Caco-2 (cell line): ENCODE results near the gene NRN1L. TPM values are rescaled to one million over a fixed set of nuclear protein-coding genes. Genes with fewer than 3 reads are reported as not detected.

Experiments
- BruUV-seq: library from RNA; stranded (reverse); fragments of 400-500 nt; replicated peaks from 2 replicates; lab custom pipeline; 2021; lab: Mats Ljungman, UMichigan
- CTCF ChIA-PET: fragments of 300-600 bp; sonication (Branson Sonifier 250); formaldehyde crosslinking; loops from one replicate; lab custom pipeline; 2022; ENCODE audit warnings: antibody characterized with exemption; lab: Charles Lee
- POLR2A ChIA-PET: fragments of 300-600 bp; sonication (Branson Sonifier 250); formaldehyde crosslinking; loops from one replicate; lab custom pipeline; 2022; ENCODE audit warnings: antibody characterized with exemption; lab: Charles Lee
- DNase-seq, 2 experiments: peaks; one replicate each; pipeline versions ENCODE4 v3.0.0 to v3.0.0-alpha.2; 2020 to 2022
- H3K27me3 ChIP-seq: replicated peaks from 2 replicates; pipeline ENCODE4 v1.6.0; 2011; ENCODE audit warnings: low read length; ENCODE audit not compliant: control insufficient read depth, insufficient read depth
- H3K36me3 ChIP-seq: 2 replicates; pipeline ENCODE4 v1.5.1; 2011; ENCODE audit warnings: low read length; ENCODE audit not compliant: control insufficient read depth, insufficient read depth
- H3K4me1 ChIP-seq: fragments of 250-450 bp; sonication (Bioruptor Pico); 2 replicates; pipeline ENCODE4 v1.5.1; 2020; ENCODE audit warnings: mild to moderate bottlenecking
- H3K4me3 ChIP-seq: 2 replicates; pipeline ENCODE4 v1.5.1; 2011; ENCODE audit warnings: low read depth, mild to moderate bottlenecking, control low read depth, low read length
- H3K9me3 ChIP-seq: fragments of 250-450 bp; sonication (Bioruptor Pico); 2 replicates; pipeline ENCODE4 v1.5.1; 2020; ENCODE audit warnings: mild to moderate bottlenecking, moderate library complexity
- H3K27ac Mint-ChIP-seq: one replicate; pipeline ENCODE4 v1.8.0; 2022; ENCODE audit warnings: mixed read lengths; ENCODE audit not compliant: unreplicated experiment
- H3K27me3 Mint-ChIP-seq: one replicate; pipeline ENCODE4 v1.8.0; 2022; ENCODE audit warnings: mixed read lengths; ENCODE audit not compliant: insufficient read depth, unreplicated experiment
- H3K36me3 Mint-ChIP-seq: one replicate; pipeline ENCODE4 v1.8.0; 2022; ENCODE audit warnings: mild to moderate bottlenecking, mixed read lengths; ENCODE audit not compliant: insufficient read depth, unreplicated experiment
- H3K4me1 Mint-ChIP-seq: one replicate; pipeline ENCODE4 v1.8.0; 2022; ENCODE audit warnings: low read depth, mixed read lengths; ENCODE audit not compliant: unreplicated experiment
- H3K4me3 Mint-ChIP-seq: one replicate; pipeline ENCODE4 v1.8.0; 2022; ENCODE audit warnings: mild to moderate bottlenecking, moderate library complexity, mixed read lengths; ENCODE audit not compliant: unreplicated experiment
- H3K9me3 Mint-ChIP-seq: one replicate; pipeline ENCODE4 v1.8.0; 2022; ENCODE audit warnings: mixed read lengths; ENCODE audit not compliant: unreplicated experiment
- intact Hi-C: fragments of 100-400 bp; cut with micrococcal nuclease; formaldehyde crosslinking; loops from one replicate; pipeline ENCODE4 v1.10.0; 2022; ENCODE audit not compliant: unreplicated experiment
- total RNA-seq: library from RNA; stranded (reverse); gene quantifications from 2 replicates; pipeline ENCODE4 v1.2.3, GENCODE V29; 2022
- TF ChIP-seq, protein P1 (sequence below), 2 experiments: fragments of 200-600 bp in 1 of 2; IDR thresholded peaks; 1 replicate in 1 of 2; 2 replicates in 1 of 2; pipeline versions ENCODE4 v1.5.1 to v1.8.0; 2011 to 2022; ENCODE audit warnings: antibody characterized with exemption in 1 of 2, control low read depth in 1 of 2, inconsistent platforms in 1 of 2, low read depth in 1 of 2, low read length in 1 of 2, mild to moderate bottlenecking in 1 of 2, moderate library complexity in 1 of 2; ENCODE audit not compliant: insufficient read depth in 1 of 2, severe bottlenecking in 1 of 2, unreplicated experiment in 1 of 2

NRN1L gene
- total RNA-seq, 1 experiment from 2014 or later = 0.93 TPM

DNA sequence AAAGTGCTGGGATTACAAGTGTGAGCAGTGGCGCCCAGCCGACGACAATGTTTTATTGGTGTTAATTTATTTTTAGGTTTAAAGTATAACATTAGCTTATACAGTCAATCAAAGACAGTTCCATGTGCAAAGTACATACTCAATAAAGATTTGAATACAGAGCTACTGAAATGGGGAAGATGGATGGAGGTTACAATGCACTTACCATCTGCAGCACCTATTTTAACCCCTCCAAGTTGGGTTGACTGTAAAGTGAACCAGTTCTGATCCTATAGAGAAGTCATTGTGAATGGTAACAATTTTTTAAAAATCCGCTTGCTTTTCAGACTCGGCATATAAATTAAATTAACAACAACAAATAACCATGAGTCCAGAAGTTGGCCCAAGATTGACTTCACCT, 7.7 kb downstream of the NRN1L start:
- intact Hi-C loops = loop anchor here (2.0 kb wide), 1 partner anchor 42 kb away; no protein-coding TSS in a partner anchor

GRCh38 chr16:67892899-67893742, 8.4 kb downstream of the NRN1L start, which contains the start of gene PSKH1:
PSKH1 (plus strand) TSS chr16:67893254; CDS start chr16:67908750, 15,496 bp downstream.
- Histone ChIP-seq H3K4me3 (peak within 1 kb of the TSS; percentile 99), H3K4me1 (peaks cover 17% of the 10 kb centered on the region; the same call in 1 of the 2 replicates), H3K36me3 (no peaks in the 10 kb centered on the region), H3K27me3 (no peaks in the 10 kb centered on the region), H3K9me3 (no peaks in the 10 kb centered on the region)
- Mint-ChIP-seq H3K27me3 (no peaks in the 10 kb centered on the region), H3K4me1 (peaks cover 14% of the 10 kb centered on the region), H3K9me3 (no peaks in the 10 kb centered on the region), H3K4me3 (peak within 1 kb of the TSS; percentile 89), H3K27ac (peak within 1 kb of the TSS; percentile 97), H3K36me3 (peaks cover 17% of the 10 kb centered on the region)
- POLR2A ChIA-PET = interaction anchor here (0.6 to 1.4 kb wide), 4 partner anchors 28 to 326 kb away, joined by 4 to 5 read pairs (median 4); partner anchors contain the start of genes RANBP10 and TSNAXIP1
- CTCF ChIA-PET = interaction anchor here (0.7 to 1.3 kb wide), 5 partner anchors 9 to 233 kb away, joined by 3 to 6 read pairs (median 4); partner anchors contain the start of gene ACD
- intact Hi-C loops = loop anchor here (1.0 to 2.0 kb wide), 2 partner anchors 42 to 47 kb away; partner anchors contain the start of gene NUTF2
- peak; percentile 98 for DNase-seq
- BruUV-seq = no TSS peak
- TF ChIP-seq, protein P1, sequence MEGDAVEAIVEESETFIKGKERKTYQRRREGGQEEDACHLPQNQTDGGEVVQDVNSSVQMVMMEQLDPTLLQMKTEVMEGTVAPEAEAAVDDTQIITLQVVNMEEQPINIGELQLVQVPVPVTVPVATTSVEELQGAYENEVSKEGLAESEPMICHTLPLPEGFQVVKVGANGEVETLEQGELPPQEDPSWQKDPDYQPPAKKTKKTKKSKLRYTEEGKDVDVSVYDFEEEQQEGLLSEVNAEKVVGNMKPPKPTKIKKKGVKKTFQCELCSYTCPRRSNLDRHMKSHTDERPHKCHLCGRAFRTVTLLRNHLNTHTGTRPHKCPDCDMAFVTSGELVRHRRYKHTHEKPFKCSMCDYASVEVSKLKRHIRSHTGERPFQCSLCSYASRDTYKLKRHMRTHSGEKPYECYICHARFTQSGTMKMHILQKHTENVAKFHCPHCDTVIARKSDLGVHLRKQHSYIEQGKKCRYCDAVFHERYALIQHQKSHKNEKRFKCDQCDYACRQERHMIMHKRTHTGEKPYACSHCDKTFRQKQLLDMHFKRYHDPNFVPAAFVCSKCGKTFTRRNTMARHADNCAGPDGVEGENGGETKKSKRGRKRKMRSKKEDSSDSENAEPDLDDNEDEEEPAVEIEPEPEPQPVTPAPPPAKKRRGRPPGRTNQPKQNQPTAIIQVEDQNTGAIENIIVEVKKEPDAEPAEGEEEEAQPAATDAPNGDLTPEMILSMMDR (IDR thresholded peaks at IDR 0.05; ENCODE audit: insufficient read depth in 1 of 2, low read depth in 1 of 2, low read length in 1 of 2, severe bottlenecking in 1 of 2, unreplicated experiment in 1 of 2) = no peak

More for the DNA sequence above, 7.7 kb downstream of the NRN1L start:
- Histone ChIP-seq H3K4me1 (peaks cover 17% of the 10 kb centered on the region; the same call in 1 of the 2 replicates), H3K4me3 (peak overlapping the region; percentile 40), H3K27me3 (no peaks in the 10 kb centered on the region), H3K36me3 (no peaks in the 10 kb centered on the region), H3K9me3 (no peaks in the 10 kb centered on the region)
- ChIA-PET POLR2A (interaction anchor here (1.0 kb wide), 1 partner anchor 86 kb away, joined by 4 read pairs; the partner anchor contains the start of genes RANBP10 and TSNAXIP1), CTCF (interaction anchor here (1.1 kb wide), 1 partner anchor 9 kb away, joined by 6 read pairs; no protein-coding TSS in a partner anchor)
- Mint-ChIP-seq H3K27me3 (no peaks in the 10 kb centered on the region), H3K4me1 (peaks cover 14% of the 10 kb centered on the region), H3K36me3 (peaks cover 17% of the 10 kb centered on the region), H3K27ac (peak overlapping the region; percentile 97), H3K4me3 (peak overlapping the region; percentile 89), H3K9me3 (no peaks in the 10 kb centered on the region)
- TF ChIP-seq, protein P1 (IDR thresholded peaks at IDR 0.05; ENCODE audit: insufficient read depth in 1 of 2, low read depth in 1 of 2, low read length in 1 of 2, severe bottlenecking in 1 of 2, unreplicated experiment in 1 of 2) = no peak
- DNase-seq = no peak
- TSS peak; percentile 85 for BruUV-seq
